ENCODE data around the gene CBX8. TPM values are rescaled to one million over a fixed set of nuclear protein-coding genes. Genes with fewer than 3 reads are reported as not detected.
A peak's percentile ranks its signal among the peaks of the same experiment; 100 is the strongest.
"Not testable (repeated sequence)": the region's sequence is repeated elsewhere in the genome, so short reads cannot be mapped to it uniquely, and the experiment has no call there.

CBX8 gene
- polyA plus RNA-seq, 1 donor from 2014 or later = 3.2 TPM

- Mint-ChIP-seq H3K27ac (no peak overlapping the region), H3K9me3 (peaks cover 3 to 6% (median 5%) of the 10 kb centered on the region in 3 donors), H3K27me3 (peaks cover 21% of the 10 kb centered on the region), H3K4me3 (no peak overlapping the region), H3K36me3 (no peaks in the 10 kb centered on the region), H3K4me1 (peaks cover 0 to 1% (median 0%) of the 10 kb centered on the region in 3 donors)
These were observed 31.2 kb downstream of the CBX8 start for GRCh38 chr17:79765708-79766107.

- no peaks in the 10 kb centered on the region for H3K9me3 Mint-ChIP-seq
- no peaks in the 10 kb centered on the region for H3K36me3 Mint-ChIP-seq
- H3K27ac Mint-ChIP-seq = peak overlapping the region in 1 of 3 donors; percentile 17
- peaks cover 0 to 1% (median 0%) of the 10 kb centered on the region in 3 donors for H3K4me1 Mint-ChIP-seq
- H3K4me3 Mint-ChIP-seq = no peak overlapping the region
- peaks cover 16% of the 10 kb centered on the region for H3K27me3 Mint-ChIP-seq
These were observed 34.8 kb downstream of the CBX8 start for GRCh38 chr17:79761894-79762589.

GRCh38 chr17:79760197-79760906 is 36.5 kb downstream of the CBX8 start:
- Mint-ChIP-seq H3K4me3 (no peak overlapping the region), H3K27me3 (peaks cover 20% of the 10 kb centered on the region), H3K9me3 (no peaks in the 10 kb centered on the region), H3K36me3 (no peaks in the 10 kb centered on the region), H3K4me1 (peaks cover 0 to 1% (median 0%) of the 10 kb centered on the region in 3 donors), H3K27ac (no peak overlapping the region)

GRCh38 chr17:79758271-79758670 is 38.6 kb downstream of the CBX8 start:
- Mint-ChIP-seq H3K36me3 (no peaks in the 10 kb centered on the region), H3K27me3 (peaks cover 30% of the 10 kb centered on the region), H3K4me3 (no peak overlapping the region), H3K9me3 (no peaks in the 10 kb centered on the region), H3K4me1 (peaks cover 0 to 1% (median 0%) of the 10 kb centered on the region in 3 donors), H3K27ac (no peak overlapping the region)

GRCh38 chr17:79757140-79757745 is 39.6 kb downstream of the CBX8 start:
- Mint-ChIP-seq H3K27ac (no peak overlapping the region), H3K27me3 (peaks cover 34% of the 10 kb centered on the region), H3K9me3 (no peaks in the 10 kb centered on the region), H3K4me1 (peaks cover 0 to 1% (median 1%) of the 10 kb centered on the region in 3 donors), H3K4me3 (no peak overlapping the region), H3K36me3 (no peaks in the 10 kb centered on the region)

DNA sequence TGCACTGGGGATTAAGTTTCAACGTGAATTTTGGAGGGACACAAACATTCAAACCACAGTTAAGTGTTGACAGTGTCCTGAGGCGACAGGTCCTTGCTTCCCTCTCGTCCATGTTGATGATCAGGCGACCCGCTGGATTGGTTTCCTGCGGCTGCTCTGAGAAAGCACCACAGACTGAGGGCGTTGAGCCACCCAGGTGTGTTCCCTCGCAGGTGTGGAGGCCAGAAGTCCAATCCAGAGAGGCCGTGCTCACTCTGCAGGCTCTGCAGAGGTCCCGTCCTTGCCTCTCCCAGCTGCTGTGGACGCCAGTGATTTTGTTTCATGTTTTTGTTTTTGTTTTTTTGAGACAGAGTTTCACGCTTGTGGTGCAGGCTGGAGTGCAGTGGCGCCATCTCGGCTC is 41.3 kb downstream of the CBX8 start:
- H3K27ac Mint-ChIP-seq = no peak overlapping the region
- peaks cover 42% of the 10 kb centered on the region for H3K27me3 Mint-ChIP-seq
- H3K4me1 Mint-ChIP-seq = peaks cover 0 to 1% (median 0%) of the 10 kb centered on the region in 3 donors
- H3K9me3 Mint-ChIP-seq = no peaks in the 10 kb centered on the region
- H3K4me3 Mint-ChIP-seq = no peak overlapping the region
- H3K36me3 Mint-ChIP-seq = no peaks in the 10 kb centered on the region

GRCh38 chr17:79754903-79755302 is 42.0 kb downstream of the CBX8 start:
- not testable (repeated sequence) for H3K4me1 Mint-ChIP-seq, H3K36me3 Mint-ChIP-seq, H3K4me3 Mint-ChIP-seq, H3K27ac Mint-ChIP-seq, H3K9me3 Mint-ChIP-seq
- peaks cover 43% of the 10 kb centered on the region for H3K27me3 Mint-ChIP-seq

DNA sequence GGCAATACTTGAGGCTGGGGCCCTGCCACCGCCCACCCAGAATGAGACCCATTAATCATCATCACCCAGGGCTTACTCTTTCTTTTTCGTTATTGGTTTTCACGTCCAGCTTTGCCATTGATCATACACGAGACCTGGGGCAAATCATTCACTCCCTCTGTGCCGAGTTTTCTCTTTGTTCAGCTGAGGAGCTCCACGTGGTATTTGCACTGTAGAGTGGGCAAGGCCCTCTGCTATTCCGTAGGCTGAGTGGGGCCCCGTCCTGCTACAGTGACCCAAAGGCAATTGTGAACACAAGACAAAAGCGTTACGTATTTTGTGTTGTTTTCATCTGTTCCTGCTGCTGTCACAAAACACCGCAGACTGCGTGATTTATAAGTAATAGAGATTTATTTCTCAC is 42.5 kb downstream of the CBX8 start:
- H3K9me3 Mint-ChIP-seq = no peaks in the 10 kb centered on the region
- H3K4me3 Mint-ChIP-seq = no peak overlapping the region
- H3K36me3 Mint-ChIP-seq = no peaks in the 10 kb centered on the region
- peaks cover 43% of the 10 kb centered on the region for H3K27me3 Mint-ChIP-seq
- H3K4me1 Mint-ChIP-seq = peaks cover 0 to 4% (median 1%) of the 10 kb centered on the region in 3 donors
- H3K27ac Mint-ChIP-seq = no peak overlapping the region

DNA sequence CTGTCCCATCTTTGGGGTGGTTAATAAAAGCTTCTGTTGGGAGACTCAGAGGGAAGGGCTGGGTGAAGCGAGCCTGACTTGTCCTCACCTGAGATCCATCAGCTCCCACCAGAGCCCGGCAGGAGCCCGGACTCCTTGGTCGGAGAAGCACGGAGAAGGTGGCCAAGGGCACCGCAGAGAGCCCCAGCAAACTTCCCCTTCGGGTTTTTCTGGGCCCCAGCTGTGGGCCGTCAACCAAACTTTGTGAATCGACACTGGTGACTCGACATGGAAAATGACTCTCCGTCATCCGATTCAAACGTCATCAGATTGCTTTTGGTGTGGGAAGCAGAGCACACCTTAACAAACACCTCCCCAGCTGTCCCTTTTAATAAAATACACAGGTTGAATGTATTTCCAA is 44.7 kb downstream of the CBX8 start:
- Mint-ChIP-seq H3K27me3 (peaks cover 40% of the 10 kb centered on the region), H3K27ac (peak overlapping the region in 2 of 3 donors; percentile 46 to 62), H3K4me3 (peak overlapping the region in 1 of 4 donors; percentile 68), H3K36me3 (no peaks in the 10 kb centered on the region), H3K9me3 (no peaks in the 10 kb centered on the region), H3K4me1 (peaks cover 3 to 5% (median 4%) of the 10 kb centered on the region in 3 donors)

DNA sequence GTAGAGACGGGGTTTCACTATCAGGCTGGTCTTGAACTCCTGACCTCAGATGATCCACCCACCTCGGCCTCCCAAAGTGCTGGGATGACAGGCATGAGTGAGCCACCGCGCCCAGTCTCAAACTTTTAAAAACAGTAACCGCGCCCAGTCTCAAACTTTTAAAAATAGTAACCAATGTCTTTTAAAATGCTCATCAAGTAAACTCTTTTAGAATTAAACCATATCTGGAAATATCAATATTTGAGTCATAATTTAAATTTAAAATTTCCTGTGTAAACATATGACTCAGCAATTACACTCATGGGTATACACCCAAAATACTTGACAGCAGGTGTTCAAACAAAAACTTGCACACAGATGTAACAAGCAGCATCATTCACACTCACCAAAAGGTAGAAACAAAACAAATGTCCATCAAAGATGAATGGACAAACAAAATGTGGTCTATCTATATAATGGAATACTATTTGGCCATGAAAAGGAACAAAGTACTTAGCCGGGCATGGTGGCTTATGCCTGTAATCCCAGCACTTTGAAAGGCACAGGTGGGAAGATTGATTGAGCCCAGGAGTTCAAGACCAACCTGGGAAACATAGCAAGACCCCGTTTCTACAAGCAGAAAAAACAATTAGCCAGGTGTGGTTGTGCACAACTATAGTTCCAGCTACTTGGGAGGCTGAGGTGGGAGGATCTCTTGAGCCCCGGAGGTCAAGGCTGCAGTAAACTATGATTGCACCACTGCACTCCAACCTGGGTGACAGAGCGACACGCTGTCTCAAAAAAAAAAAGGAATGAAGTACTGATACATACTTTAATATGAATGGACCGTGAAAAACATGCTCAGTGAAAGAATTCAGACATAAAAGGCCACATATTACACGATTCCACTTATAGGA is 46.0 kb downstream of the CBX8 start:
- Mint-ChIP-seq H3K9me3 (no peaks in the 10 kb centered on the region), H3K36me3 (no peaks in the 10 kb centered on the region), H3K27ac (peak overlapping the region in 1 of 3 donors; percentile 32), H3K27me3 (peaks cover 42% of the 10 kb centered on the region), H3K4me1 (peaks cover 3 to 10% (median 8%) of the 10 kb centered on the region in 3 donors), H3K4me3 (no peak overlapping the region)

DNA sequence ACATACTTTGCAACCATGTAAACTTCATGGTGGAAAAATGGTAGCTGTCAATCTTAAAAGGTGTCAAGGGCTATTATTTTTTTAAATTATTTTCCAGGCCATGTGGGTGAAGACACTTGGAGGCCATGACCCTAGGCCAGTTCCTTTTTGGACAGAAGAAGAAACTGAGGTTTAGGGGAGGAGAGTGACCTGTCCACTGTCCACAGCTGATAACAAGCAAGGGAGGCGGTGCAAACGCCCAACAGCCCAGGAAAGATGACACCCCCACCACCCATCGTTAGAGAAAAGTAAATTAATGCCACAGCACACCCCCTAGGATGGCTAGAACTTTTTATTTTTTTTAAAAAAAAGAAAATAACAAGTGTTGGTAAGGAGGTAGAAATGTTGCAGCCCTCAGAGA is 46.9 kb downstream of the CBX8 start:
- Mint-ChIP-seq H3K4me1 (peaks cover 8 to 14% (median 13%) of the 10 kb centered on the region in 3 donors), H3K4me3 (no peak overlapping the region), H3K27ac (peak overlapping the region in 1 of 3 donors; percentile 68), H3K27me3 (peaks cover 49% of the 10 kb centered on the region), H3K9me3 (no peaks in the 10 kb centered on the region), H3K36me3 (no peaks in the 10 kb centered on the region)

DNA sequence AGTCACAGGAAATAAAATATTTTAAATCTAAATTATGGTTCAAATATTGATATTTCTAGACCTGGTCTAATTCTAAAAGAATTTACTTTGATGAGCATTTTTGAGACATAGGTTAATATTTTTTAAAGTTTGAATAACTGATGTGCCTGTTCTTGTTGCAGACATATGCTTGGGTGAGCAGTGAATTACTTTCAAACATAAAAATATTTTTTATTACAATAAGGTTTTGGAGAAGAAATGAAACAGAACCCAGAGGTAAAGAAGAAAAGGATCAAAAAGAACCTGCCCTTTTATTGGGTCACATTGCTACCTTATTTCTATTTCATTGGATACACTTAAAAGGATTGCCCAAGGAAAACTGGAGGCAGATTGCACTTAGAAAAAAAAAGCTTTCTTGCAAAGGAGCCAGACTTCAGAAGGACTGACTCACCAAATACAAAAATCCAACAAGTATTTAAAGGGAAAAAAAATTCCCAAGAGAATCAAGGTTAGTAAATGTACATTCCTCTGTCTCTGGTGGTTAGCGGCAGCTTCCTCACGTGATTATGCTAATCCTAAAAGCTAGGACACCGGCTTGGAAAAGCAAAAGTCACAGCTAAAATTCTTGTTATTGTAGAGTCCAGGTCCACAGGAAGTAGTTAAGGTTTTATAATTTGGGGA is 47.6 kb downstream of the CBX8 start:
- H3K27ac Mint-ChIP-seq = peak overlapping the region in 1 of 3 donors; percentile 68
- peaks cover 44% of the 10 kb centered on the region for H3K27me3 Mint-ChIP-seq
- H3K4me3 Mint-ChIP-seq = no peak overlapping the region
- no peaks in the 10 kb centered on the region for H3K36me3 Mint-ChIP-seq
- H3K9me3 Mint-ChIP-seq = no peaks in the 10 kb centered on the region
- H3K4me1 Mint-ChIP-seq = peaks cover 8 to 14% (median 13%) of the 10 kb centered on the region in 3 donors

DNA sequence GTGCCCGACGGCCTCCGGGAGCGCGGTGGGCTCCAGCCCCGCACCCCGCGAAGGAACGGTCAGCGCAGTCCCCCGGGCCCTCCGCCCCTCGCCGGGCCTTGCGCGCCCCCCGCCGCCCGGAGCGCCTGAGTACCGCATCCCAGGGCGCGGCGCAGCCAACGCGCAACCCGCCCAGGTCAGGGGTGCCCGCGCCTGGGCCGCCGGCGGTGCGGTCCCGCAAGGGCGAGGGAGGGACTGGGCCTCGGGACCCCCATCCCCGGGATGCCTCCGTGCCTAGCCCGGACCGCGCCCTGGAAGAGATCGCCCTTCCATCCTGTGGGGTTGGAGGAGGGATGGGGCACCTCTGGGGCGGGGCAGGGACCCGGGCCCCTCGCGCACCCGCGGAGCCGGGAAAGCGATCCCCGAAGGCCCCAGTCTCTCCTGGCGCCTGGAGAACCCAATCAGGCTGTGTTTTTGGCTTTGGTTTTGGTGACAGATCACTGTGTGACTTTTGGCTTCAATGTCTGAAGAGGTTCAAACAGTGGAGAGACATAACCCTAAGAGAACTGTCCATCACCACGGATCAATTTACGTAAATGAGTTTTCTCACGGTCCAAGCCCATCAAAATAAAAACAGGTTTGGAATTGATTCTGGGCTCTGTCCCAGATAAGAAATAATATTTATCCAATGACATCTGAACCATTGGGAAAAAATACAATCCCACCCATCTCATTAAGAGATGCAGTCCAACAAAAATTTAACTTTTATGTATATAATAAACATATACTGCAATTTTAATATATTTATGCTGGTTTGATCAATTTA is 48.4 kb downstream of the CBX8 start:
- peaks cover 40% of the 10 kb centered on the region for H3K27me3 Mint-ChIP-seq
- H3K4me3 Mint-ChIP-seq = no peak overlapping the region
- no peaks in the 10 kb centered on the region for H3K9me3 Mint-ChIP-seq
- no peaks in the 10 kb centered on the region for H3K36me3 Mint-ChIP-seq
- no peak overlapping the region for H3K27ac Mint-ChIP-seq
- peaks cover 8 to 14% (median 13%) of the 10 kb centered on the region in 3 donors for H3K4me1 Mint-ChIP-seq
